Fibroblast of skin of left biceps (primary cell): ENCODE measurements around the gene TNFAIP1.

Source experiments
- DNase-seq, 2 experiments: peaks; one replicate each; pipeline ENCODE4 v3.0.0-alpha.2; 2013; ENCODE audit warnings: low read depth in 2 of 2

TNFAIP1 gene

GRCh38 chr17:28371245-28372202, 36.0 kb downstream of the TNFAIP1 start, which contains the start of gene SARM1:
Gene SARM1 (plus strand): TSS chr17:28371694. CDS start chr17:28372033, 339 bp downstream.
- DNase-seq, result peak; percentile 79

- no peak for DNase-seq
Observed at GRCh38 chr17:28372203-28372944, 36.8 kb downstream of the TNFAIP1 start.

DNA sequence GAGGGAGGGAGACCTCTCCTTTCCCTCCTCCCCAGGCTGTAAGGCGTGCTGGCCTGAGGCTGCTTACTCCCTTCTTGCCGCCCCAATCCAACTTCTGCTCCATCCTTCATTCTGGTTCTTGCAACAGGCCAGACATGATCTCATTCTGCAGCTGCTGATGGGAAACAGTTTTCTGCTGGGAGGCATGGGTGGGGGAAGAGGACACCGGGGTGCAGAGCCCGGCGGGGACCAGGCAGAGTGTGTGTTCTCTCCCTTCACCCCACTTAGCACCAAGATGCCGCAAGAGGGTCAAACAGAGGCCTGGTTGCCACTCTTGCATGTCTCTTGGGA, 37.3 kb downstream of the TNFAIP1 start:
- no peak for DNase-seq

DNA sequence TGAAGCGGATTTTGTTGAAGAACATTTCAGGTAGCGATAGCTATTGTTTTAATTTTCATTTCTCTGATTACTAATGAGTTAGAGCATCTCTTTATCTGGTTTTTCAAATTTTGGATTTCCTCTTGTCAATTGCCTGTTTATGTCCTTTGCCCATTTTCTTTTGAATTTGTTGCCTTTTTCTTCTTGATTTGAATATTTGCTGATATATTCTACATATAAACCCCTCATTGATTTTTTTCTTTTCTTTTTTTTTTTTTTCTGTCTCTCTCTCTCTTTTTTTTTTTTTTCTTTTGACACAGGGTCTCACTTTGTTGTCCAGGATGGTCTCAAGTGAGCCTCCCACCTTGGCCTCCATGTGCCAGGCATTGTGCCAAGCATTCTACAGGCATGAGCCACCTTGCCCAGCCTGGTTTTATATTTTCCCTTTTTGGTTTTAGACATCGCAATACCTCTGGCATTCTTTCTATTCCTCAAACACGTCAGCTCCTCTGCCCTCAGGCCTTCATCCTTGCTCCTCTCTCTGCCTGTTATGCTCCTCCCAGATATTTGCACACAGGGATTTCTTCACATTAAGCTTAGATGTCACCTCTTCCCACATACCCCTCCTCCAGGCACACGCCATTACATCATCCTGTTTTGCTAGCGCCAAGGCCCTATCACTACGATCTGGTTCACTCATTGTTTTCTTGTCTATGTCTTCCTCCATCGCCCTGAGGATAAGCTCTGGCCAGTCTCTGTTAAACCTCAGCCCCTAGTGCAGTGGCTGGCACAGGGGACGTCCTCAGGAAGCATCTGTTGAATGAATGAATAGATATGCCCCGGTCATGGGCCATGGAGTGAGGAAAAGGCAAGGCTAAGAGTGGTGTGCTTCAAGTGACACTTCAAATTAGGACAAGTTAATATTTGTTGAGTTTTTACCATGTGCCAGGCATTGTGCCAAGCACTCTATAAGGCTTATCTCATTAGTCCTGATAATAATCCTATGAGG, 44.5 kb downstream of the TNFAIP1 start:
- DNase-seq, result no peak

GRCh38 chr17:28381141-28381825, 45.7 kb downstream of the TNFAIP1 start:
- DNase-seq, result no peak

DNA sequence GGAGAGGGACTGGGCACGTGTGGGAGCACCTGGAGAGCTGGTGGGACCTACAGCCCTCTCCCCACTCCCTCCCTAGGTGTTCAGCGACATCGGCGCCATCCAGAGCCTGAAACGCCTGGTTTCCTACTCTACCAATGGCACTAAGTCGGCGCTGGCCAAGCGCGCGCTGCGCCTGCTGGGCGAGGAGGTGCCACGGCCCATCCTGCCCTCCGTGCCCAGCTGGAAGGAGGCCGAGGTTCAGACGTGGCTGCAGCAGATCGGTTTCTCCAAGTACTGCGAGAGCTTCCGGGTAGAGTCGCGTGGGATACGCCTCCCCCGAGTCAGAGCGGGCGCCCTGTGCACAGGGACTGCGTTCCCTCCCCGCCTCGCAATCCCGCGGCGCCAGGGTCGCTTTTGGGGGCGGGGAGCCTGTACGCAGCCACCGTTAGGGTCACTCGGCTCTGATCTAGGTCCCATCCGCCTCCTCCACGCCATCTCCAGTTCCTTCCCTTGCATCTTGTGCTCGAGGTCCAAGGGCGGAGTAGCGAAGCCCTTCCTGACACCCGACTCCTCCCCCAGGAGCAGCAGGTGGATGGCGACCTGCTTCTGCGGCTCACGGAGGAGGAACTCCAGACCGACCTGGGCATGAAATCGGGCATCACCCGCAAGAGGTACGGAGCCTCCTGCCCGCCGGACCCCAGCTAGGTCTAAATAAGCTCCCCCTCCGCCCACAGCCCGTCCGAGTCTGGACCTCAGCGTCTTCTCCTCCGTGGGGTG, 48.9 kb downstream of the TNFAIP1 start:
- DNase-seq, result no peak

DNA sequence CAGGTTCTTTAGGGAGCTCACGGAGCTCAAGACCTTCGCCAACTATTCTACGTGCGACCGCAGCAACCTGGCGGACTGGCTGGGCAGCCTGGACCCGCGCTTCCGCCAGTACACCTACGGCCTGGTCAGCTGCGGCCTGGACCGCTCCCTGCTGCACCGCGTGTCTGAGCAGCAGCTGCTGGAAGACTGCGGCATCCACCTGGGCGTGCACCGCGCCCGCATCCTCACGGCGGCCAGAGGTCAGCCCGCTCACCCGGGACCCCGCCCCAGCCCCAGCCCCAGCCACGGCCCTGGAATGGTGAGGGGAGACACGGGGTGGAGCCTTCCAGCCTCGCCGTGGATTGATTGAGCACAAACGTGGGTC, 49.5 kb downstream of the TNFAIP1 start:
- DNase-seq, result no peak

- no peak for DNase-seq
Observed at GRCh38 chr17:28385406-28385805, 49.8 kb downstream of the TNFAIP1 start.

DNA sequence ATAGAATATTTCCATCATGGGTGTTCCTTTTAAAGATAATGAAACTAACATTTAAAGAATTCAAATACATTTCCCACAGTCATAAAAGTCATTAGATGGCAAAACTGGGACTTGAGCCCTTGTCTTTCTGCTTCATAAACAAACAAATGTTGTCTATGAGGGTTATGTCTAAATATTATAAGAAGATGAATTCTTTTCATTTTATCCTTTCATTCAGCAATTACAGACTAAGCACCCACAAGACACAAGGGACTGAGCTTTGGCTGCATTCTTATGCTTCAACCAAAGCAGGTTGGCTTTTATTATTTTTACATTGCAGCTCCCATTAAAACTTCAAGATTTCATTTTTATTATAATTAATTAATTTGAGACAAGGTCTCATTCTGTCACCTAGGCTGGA, 50.8 kb downstream of the TNFAIP1 start:
- DNase-seq, result no peak

DNA sequence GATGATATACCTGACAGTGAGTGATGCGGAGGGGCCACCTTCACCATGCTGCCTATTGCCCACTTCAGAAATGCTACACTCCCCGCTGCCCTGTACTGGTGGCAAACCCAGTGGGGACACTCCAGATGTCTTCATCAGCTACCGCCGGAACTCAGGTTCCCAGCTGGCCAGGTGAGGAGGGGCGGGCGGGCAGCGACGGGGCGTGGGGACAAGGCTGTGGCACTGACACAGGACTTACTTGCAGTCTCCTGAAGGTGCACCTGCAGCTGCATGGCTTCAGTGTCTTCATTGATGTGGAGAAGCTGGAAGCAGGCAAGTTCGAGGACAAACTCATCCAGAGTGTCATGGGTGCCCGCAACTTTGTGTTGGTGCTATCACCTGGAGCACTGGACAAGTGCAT, 52.5 kb downstream of the TNFAIP1 start:
- DNase-seq, result no peak

DNA sequence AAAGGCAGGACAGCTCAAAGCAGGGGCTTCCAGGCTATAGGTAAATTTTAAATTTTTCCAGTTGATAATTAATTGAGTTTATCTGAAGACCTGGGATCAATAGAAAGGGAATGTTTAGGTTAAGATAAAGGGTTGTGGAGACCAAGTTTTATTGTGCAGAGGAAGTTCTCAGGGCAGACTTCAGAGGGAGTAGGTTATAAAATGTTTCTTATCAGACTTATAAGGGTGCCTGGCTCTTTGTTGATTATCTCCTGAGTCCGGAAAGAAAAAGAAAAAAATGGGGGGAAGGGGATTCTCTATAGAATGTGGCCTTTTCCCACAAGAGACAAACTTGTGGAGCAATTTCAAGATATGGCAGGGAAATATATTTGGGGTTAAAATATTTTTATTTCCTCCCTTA, 54.6 kb downstream of the TNFAIP1 start:
- DNase-seq, result no peak

- no peak for DNase-seq
Observed at GRCh38 chr17:28390563-28390962, 55.0 kb downstream of the TNFAIP1 start.

- DNase-seq, result no peak
Observed at GRCh38 chr17:28390984-28391383, 55.4 kb downstream of the TNFAIP1 start.

GRCh38 chr17:28391401-28391800, 55.8 kb downstream of the TNFAIP1 start:
- no peak for DNase-seq

DNA sequence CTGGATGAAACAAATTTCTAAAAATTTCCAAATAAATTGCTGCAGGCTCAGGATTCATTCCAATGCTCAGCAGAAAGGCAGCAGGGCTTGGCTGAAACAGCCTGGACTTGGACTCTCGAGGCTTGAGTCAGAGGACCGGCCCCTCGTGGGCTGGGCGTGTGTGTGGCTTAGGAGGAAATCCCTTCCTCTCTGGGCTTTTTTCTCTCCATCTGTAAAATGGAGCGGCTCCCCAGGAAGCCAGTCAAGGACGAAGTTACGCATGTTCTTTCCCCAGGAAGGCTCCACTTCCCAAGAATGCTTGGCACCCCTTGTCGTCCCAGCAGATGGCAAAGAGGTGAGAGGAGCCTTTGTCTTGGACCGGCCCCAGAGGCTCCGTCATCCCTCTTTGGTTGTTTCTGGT, 56.9 kb downstream of the TNFAIP1 start:
- DNase-seq, result no peak

- no peak for DNase-seq
Observed at GRCh38 chr17:28394337-28395116, 59.0 kb downstream of the TNFAIP1 start.

DNA sequence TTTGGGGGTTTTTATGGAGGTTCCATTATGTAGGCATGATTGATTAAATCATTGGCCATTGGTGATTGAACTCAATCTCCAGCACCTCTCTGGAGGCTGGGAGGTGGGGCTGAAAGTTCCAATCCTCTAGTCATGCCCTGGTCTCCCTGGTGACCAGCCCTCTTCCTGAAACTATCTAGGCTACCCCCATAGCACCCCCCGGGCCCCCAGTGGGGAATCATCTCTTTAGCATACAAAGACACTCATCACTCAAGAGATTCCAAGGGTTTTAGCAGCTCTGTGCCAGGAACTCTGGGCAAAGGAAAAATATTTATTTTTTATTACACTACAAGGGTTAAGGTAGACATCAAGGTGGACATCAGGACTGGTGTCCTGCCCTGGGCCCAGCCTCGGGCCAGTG, 59.9 kb downstream of the TNFAIP1 start:
- DNase-seq, result no peak

- DNase-seq, result no peak
Observed at GRCh38 chr17:28395968-28396367, 60.4 kb downstream of the TNFAIP1 start.
